Activated CD8-positive, alpha-beta T cell treated with anti-CD3 and anti-CD28 coated beads for 36 hours (primary cell): Measurements from ENCODE around the gene XPNPEP2. TPM values are rescaled to one million over a fixed set of nuclear protein-coding genes. Genes with fewer than 3 reads are reported as not detected.

ENCODE experiments used
- ATAC-seq: fragments of 200-7000 bp; cut with Tn5 transposase; one replicate; pipeline ENCODE4 v1.10.0; 2021; ENCODE audit warnings: mild to moderate bottlenecking, moderate library complexity
- CTCF ChIA-PET: fragments of 350-600 bp; sonication (Branson Sonifier 250); formaldehyde crosslinking; loops from one replicate; lab custom pipeline; 2021; ENCODE audit warnings: antibody characterized with exemption; lab: Charles Lee
- POLR2A ChIA-PET: fragments of 350-600 bp; sonication (Branson Sonifier 250); formaldehyde crosslinking; loops from one replicate; lab custom pipeline; 2021; ENCODE audit warnings: antibody characterized with exemption; lab: Charles Lee
- DNase-seq: peaks from one replicate; pipeline ENCODE4 v3.0.0-alpha.2; 2020
- H3K27ac Mint-ChIP-seq: one replicate; pipeline ENCODE4 v1.8.0; 2021; ENCODE audit warnings: mild to moderate bottlenecking, mixed read lengths
- H3K27me3 Mint-ChIP-seq: one replicate; pipeline ENCODE4 v1.8.0; 2021; ENCODE audit warnings: mixed read lengths
- H3K36me3 Mint-ChIP-seq: one replicate; pipeline ENCODE4 v1.8.0; 2021; ENCODE audit warnings: low read depth, mixed read lengths
- H3K4me1 Mint-ChIP-seq: one replicate; pipeline ENCODE4 v1.8.0; 2021; ENCODE audit warnings: low read depth, mixed read lengths
- H3K4me3 Mint-ChIP-seq: one replicate; pipeline ENCODE4 v1.8.0; 2021; ENCODE audit warnings: mild to moderate bottlenecking, moderate library complexity, mixed read lengths
- H3K9me3 Mint-ChIP-seq: one replicate; pipeline ENCODE4 v1.8.0; 2021; ENCODE audit warnings: mixed read lengths
- CTCF ChIP-seq: fragments of 200-600 bp; IDR thresholded peaks from one replicate; pipeline ENCODE4 v1.8.0; 2022; ENCODE audit warnings: antibody characterized with exemption, mild to moderate bottlenecking
- intact Hi-C: fragments of 100-400 bp; cut with micrococcal nuclease; formaldehyde crosslinking; loops from one replicate; pipeline ENCODE4 v1.10.0; 2022
- total RNA-seq, 2 experiments: library from RNA; stranded (reverse); gene quantifications; one replicate each; pipeline ENCODE4 v1.2.3, GENCODE V29; 2021

XPNPEP2 gene
- total RNA-seq, 2 experiments from 2014 or later = 0.16 to 0.38 TPM

- intact Hi-C loops = no loop called here
- H3K27ac Mint-ChIP-seq = no peak overlapping the region
Measured at GRCh38 chrX:129763666-129764065, 24.9 kb downstream of the XPNPEP2 start.

GRCh38 chrX:129768186-129768585, 29.4 kb downstream of the XPNPEP2 start:
- TF ChIP-seq CTCF = no peak
- Mint-ChIP-seq H3K4me1 (peaks cover 53% of the 10 kb centered on the region), H3K27ac (peak overlapping the region; percentile 79), H3K4me3 (no peak overlapping the region), H3K36me3 (peaks cover 5% of the 10 kb centered on the region), H3K27me3 (no peaks in the 10 kb centered on the region), H3K9me3 (no peaks in the 10 kb centered on the region)
- POLR2A ChIA-PET = interaction anchor here (0.9 to 7.0 kb wide), 6 partner anchors 9 to 24 kb away, joined by 3 to 56 read pairs (median 8); partner anchors contain the start of gene SASH3
- intact Hi-C loops = no loop called here
- ATAC-seq (no peak), DNase-seq (no peak)
- CTCF ChIA-PET = interaction anchor here (1.4 to 2.4 kb wide), 2 partner anchors 9 to 12 kb away, joined by 6 read pairs; partner anchors contain the start of gene SASH3

More at GRCh38 chrX:129763666-129764065, 24.9 kb downstream of the XPNPEP2 start:
- no peaks in the 10 kb centered on the region for H3K36me3 Mint-ChIP-seq
- POLR2A ChIA-PET = interaction anchor here (0.6 kb wide), 1 partner anchor 20 kb away, joined by 4 read pairs; no protein-coding TSS in a partner anchor
- ATAC-seq (no peak), DNase-seq (no peak)
- no peaks in the 10 kb centered on the region for H3K27me3 Mint-ChIP-seq
- CTCF ChIA-PET = interaction anchor here (0.6 to 1.5 kb wide), 2 partner anchors 9 kb away, joined by 3 read pairs; no protein-coding TSS in a partner anchor
- H3K9me3 Mint-ChIP-seq = no peaks in the 10 kb centered on the region
- TF ChIP-seq CTCF = no peak
- peaks cover 47% of the 10 kb centered on the region for H3K4me1 Mint-ChIP-seq
- no peak overlapping the region for H3K4me3 Mint-ChIP-seq

- intact Hi-C loops = no loop called here
Measured at GRCh38 chrX:129768586-129769466, 30.0 kb downstream of the XPNPEP2 start.

GRCh38 chrX:129769467-129770154, 30.8 kb downstream of the XPNPEP2 start:
- Mint-ChIP-seq H3K27ac (peak overlapping the region; percentile 79), H3K9me3 (no peaks in the 10 kb centered on the region), H3K4me1 (peaks cover 66% of the 10 kb centered on the region), H3K36me3 (peaks cover 5% of the 10 kb centered on the region), H3K27me3 (no peaks in the 10 kb centered on the region), H3K4me3 (peak overlapping the region; percentile 62)
- peak; percentile 89 for DNase-seq
- TF ChIP-seq CTCF = no peak
- ChIA-PET CTCF (interaction anchor here (0.8 to 2.4 kb wide), 2 partner anchors 10 to 42 kb away, joined by 3 to 6 read pairs; partner anchors contain the start of gene SASH3), POLR2A (interaction anchor here (1.6 to 7.0 kb wide), 4 partner anchors 8 to 16 kb away, joined by 5 to 56 read pairs (median 18); partner anchors contain the start of gene SASH3)
- peak; percentile 78 for ATAC-seq
- intact Hi-C loops = no loop called here

More at GRCh38 chrX:129768586-129769466, 30.0 kb downstream of the XPNPEP2 start:
- ChIA-PET CTCF (interaction anchor here (0.8 to 2.4 kb wide), 3 partner anchors 9 to 42 kb away, joined by 3 to 6 read pairs (median 6); partner anchors contain the start of gene SASH3), POLR2A (interaction anchor here (0.9 to 7.0 kb wide), 6 partner anchors 8 to 24 kb away, joined by 3 to 56 read pairs (median 8); partner anchors contain the start of gene SASH3)
- H3K4me1 Mint-ChIP-seq = peaks cover 59% of the 10 kb centered on the region
- DNase-seq (no peak), ATAC-seq (no peak)
- H3K9me3 Mint-ChIP-seq = no peaks in the 10 kb centered on the region
- H3K4me3 Mint-ChIP-seq = peak overlapping the region; percentile 62
- H3K27me3 Mint-ChIP-seq = no peaks in the 10 kb centered on the region
- H3K36me3 Mint-ChIP-seq = peaks cover 5% of the 10 kb centered on the region
- no peak for TF ChIP-seq CTCF
- H3K27ac Mint-ChIP-seq = peak overlapping the region; percentile 79
